ENCODE measurements around the gene CCT6B.
"Not testable (repeated sequence)": the region's sequence is repeated elsewhere in the genome, so short reads cannot be mapped to it uniquely, and the experiment has no call there.

CCT6B gene

GRCh38 chr17:34980681-34981537 is 19.6 kb upstream of the CCT6B start:
- DNase-seq (ENCODE audit: low spot score), result peak; percentile 94

GRCh38 chr17:34980353-34980680 is 19.1 kb upstream of the CCT6B start, which contains the start of gene LIG3:
Gene LIG3, plus strand, starts transcription at chr17:34980512. Its CDS starts 2,494 bp downstream, at chr17:34983006.
- DNase-seq (ENCODE audit: low spot score), result peak; percentile 98

DNA sequence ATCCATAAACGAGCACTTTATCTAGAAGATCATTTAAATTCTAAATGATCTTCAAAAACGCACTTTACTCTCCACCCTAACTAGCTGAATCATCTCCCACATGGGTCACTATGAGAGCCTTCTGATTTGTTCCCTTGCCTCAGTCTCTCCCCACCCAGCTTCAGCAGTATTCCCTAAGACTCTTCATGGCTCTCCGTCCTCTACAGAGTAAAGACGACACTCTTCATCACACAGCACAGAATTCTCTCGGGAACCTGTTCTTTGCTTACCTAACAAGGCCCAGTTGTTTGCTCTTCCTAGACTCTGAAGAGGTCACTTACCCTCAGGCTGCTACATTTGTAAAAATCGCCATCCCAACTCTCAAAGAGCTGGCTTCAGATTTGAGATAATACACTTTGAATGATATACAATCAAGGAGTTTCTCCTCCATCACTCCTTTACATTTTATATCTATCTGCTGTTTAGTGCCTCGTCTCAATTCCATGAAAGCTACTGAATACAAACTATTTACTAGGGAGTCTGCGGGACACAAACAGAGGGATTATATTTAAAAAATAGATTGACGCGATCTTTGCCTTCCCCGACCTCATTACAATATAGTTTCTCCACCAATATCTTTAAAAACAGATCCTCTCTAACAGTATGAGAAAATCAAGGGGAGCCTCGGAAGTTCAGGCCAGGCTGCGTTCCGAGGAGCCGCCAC is 18.5 kb upstream of the CCT6B start:
- peak; percentile 14 for DNase-seq (ENCODE audit: low spot score)

GRCh38 chr17:34979153-34979552 is 17.9 kb upstream of the CCT6B start:
- no peak for DNase-seq (ENCODE audit: low spot score)

GRCh38 chr17:34974794-34975785 is 13.8 kb upstream of the CCT6B start:
- DNase-seq (ENCODE audit: low spot score), result no peak

DNA sequence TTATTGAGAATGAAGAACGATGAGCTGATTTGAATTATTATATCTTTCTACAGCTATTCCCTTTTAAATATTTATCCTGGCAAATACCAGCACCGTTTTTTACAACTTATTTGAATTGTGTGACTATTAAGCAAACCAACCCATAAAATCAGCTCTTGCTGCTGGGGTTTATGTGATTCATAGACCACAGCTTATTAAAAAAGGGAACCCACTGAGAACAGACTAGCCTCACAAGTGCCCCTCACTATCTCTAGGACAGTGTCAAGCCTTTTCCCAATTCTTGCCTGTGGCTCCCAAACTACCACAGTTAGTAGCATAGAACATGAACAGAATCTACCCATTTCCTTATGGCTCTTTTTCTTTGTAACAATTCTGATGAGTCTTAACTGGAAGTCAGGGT is 12.9 kb upstream of the CCT6B start:
- no peak for DNase-seq (ENCODE audit: low spot score)

GRCh38 chr17:34958438-34958837 is 2.8 kb downstream of the CCT6B start:
- no peak for DNase-seq (ENCODE audit: low spot score)

DNA sequence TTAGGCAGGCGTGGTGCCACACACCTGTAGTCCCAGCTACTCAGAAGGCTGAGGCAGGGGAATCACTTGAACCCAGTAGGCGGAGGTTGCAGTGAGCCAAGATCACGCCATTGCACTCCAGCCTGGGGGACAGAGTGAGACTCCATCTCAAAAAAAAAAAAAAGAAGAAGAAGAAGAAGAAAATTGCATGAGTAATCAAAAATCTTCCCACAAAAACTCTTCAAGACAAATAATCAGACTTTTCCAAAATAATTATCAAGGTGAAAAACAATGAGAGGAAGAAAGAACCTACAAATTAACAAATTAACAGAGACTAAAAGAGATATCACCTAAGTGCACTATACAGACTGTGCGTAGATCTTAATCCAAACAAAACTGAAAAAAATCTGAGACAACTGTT is 10.5 kb downstream of the CCT6B start:
- DNase-seq (ENCODE audit: low spot score), result not testable (repeated sequence)

DNA sequence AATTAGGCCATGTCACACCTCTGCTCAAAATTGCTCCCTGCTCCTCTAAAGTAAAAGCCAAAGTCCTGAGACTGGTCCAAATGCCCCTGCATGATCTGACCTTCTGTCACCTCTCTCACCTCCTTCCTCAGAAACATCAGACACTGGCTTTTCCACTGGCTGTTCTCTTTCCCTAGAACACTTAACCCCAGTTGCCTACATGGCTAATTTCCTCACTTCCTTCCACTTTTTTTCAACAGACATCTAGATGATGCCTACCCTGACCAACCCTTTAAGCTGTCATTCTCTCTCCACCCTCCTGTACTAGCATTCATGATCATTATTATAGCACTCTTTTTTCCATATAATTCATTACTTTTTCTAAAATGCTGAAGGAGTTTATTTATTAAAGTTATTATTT is 31.0 kb downstream of the CCT6B start:
- DNase-seq (ENCODE audit: low spot score), result no peak

DNA sequence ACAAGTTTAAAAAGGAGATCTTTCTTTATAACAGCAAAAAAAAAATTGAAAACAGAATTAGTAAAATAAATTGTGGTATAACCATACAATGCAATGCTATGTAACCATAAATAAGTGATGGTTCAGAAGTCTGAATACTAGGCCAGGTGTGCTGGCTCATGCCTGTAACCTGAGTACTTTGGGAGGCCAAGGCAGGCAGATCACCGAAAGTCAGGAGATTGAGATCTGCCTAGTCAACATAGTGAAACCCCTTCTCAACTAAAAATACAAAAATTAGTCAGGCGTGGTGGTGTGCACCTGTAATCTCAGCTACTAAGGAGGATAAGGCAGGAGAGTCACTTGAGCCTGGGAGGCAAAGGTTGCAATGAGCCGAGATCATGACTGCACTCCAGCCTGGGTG is 34.6 kb downstream of the CCT6B start:
- DNase-seq (ENCODE audit: low spot score), result no peak

DNA sequence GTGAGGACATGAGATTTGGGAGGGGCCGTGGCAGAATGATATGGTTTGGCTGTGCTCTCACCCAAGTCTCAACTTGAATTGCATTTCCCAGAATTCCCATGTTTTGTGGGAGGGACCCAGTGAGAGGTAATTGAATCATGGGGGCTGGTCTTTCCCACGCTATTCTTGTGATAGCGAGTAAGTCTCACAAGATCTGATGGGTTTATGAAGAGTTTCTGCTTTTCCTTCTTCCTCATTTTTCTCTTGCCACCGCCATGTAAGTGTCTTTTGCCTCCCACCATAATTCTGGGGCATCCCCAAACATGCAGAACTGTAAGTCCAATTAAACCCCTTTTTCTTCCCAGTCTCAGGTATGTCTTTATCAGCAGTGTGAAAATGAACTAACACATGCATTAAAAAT is 40.6 kb downstream of the CCT6B start:
- DNase-seq (ENCODE audit: low spot score), result no peak

DNA sequence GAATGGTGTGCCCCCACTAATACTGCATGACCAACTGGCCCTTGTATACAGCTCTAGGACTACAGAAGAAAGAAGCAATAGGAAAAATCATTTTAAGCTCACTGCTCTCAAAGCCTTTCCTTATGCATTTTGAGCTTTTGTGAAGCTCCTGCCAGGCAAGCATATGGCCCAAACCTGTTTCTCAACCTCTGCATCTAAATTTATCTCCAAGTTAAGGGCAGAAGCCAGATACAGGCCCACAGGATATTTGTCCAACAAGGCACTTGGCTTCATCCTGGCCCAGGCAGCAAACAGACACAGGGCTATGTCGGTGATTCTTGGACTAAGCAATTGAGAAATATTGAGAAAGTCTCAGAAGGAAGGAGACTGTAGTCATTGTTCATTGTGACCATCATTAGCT is 43.9 kb downstream of the CCT6B start:
- no peak for DNase-seq (ENCODE audit: low spot score)

- DNase-seq (ENCODE audit: low spot score), result no peak
These were observed 45.1 kb downstream of the CCT6B start for GRCh38 chr17:34916120-34916519.

GRCh38 chr17:34913001-34913400 is 48.3 kb downstream of the CCT6B start:
- DNase-seq (ENCODE audit: low spot score), result no peak

DNA sequence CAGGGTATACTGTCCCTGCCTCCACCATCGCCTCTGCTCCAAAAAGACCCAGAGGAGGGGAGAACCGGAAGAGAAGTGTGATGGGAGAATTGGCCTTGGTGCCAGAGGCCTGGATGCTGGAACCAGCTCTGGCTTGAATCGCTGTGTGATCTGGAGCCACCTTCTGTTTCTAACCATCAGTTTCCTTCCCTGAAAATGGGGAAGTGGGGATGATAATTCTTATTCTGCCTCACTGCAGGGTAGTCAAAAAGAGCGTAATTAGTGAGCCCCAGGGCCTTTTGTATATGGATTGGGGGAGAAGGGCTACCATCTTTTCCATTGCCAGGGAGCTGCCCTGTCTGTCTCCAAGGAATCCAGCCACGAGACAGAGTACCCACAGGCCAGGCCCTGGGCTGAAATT is 52.2 kb downstream of the CCT6B start:
- no peak for DNase-seq (ENCODE audit: low spot score)

DNA sequence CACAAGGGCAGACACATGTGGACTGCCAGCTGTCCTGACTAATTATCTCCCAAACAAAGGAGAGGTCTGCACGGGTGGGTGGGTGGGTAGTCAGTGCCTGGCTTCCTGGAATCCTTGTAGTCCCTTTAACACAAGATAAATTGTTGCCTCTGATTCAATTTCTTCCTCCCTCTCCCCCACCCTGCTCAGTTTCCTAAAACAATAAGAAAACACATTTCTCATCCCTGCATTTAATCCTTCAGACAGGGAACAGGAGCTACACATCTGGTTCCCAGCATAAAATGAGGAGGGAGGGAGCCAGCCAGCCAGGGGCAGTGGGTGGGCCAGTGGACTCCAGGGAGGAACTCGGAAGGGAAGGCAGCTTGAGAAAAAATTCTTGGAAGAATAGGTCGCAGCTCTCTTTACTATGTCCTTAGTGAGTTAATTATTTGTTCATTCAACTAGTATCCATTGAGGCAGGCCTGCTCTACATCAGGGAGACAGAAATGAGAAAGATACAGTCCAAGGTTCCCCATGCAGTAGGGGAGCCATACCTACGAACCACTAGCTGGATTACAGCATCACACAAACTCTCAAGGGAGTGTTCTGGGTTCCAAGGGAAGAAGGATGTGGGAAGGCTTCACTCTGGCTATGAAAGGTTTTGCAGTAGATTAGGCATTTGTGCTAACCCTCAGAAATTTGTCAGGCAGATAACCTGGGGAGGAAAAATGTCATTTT is 58.3 kb downstream of the CCT6B start:
- no peak for DNase-seq (ENCODE audit: low spot score)

DNA sequence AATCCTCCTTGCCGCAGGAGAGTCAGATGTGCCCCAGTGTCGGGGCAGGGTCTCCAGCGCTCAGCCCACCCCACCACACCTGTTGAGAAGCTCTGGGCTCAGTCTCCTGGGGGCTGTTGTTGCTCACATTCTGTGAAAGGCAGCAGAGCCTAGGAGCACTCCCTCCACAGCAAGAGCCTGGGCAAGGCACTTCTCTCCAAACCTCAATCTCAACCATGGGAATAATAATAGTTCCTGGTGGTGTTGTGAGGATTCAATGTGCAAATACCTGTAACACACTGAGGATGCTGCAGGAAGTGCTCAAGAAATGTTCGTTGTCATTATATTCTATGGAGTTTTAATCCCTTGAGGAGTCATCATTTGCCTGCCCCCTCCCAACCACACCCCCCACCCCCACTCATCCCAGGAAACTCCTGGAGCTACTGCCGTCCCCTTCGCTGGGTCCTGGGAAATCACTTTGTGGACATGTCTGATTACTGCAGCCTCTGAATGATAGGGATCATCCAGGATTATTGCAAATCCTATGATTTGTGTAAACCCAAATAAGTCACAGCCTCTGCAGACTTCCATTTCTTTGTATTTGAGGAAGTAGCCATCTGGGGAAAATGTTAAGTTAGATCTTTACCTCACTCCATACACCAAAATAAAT is 61.5 kb downstream of the CCT6B start:
- DNase-seq (ENCODE audit: low spot score), result no peak

DNA sequence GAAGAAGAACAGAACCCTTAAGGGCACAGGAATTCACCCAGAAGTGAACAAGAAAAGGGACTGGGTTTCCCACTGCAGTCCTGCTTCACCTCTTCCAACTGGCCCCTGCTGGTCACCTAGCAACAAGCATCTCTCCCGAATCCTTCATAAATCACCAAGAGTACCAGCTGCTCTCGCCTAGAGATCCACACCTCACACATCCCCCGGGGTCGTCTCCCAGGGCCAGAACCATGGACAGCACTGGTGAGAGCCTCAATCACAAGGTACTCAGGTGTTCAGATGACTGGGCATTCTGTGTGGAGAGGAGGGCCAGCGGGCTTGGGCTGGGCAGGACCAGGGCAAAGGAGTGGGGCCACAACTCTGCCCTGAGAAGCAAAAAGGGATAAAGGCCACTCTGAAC is 65.9 kb downstream of the CCT6B start:
- no peak for DNase-seq (ENCODE audit: low spot score)

- DNase-seq (ENCODE audit: low spot score), result no peak
These were observed 66.3 kb downstream of the CCT6B start for GRCh38 chr17:34894964-34895363.

DNA sequence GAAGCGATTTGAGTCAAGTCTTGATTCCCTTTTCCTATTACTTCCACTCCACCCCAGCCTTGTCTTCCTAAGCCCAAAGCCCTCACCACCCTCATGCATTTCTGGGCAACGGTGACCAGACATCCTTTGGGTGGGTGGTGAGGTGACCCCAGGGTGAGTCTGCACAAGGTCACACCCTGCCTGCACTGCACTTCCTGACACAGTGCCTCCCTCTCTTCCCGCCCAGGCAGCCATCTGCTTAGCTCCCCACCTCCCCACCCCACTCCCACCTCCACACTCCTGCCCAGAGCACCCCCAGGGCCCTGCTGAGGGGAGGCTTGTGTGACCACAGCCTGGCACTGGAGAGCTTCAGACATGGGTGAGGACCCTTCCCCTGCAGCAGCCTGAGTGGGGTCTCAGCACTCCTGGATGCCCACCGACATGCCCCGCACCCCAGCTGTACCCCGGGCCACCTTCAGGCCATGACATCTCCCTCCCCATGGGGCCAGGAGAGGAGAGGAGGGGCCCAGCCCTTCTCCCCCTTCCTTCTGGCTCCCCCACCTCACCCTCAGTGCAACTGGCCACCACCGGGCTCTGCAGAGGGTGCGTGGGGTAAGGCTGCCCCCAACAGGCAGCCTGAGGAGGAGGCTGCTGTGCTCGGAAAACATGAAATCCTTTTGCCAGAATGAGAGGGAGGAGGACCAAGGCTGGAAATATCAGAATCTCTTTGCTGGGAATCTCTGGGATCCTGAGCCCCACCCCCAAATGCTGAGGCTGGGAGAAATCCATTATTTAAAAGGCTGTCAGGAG is 68.6 kb downstream of the CCT6B start:
- DNase-seq (ENCODE audit: low spot score), result peak; percentile 13
